Epidermal melanocyte (primary cell): ENCODE measurements around the gene HTRA3.

Experiments used
- DNase-seq: peaks from one replicate; pipeline ENCODE4 v3.0.0; 2011; ENCODE audit warnings: low spot score; ENCODE audit not compliant: insufficient read length

HTRA3 gene

GRCh38 chr4:8233672-8234484 is 35.7 kb upstream of the HTRA3 start:
- no peak for DNase-seq

GRCh38 chr4:8234715-8235114 is 34.8 kb upstream of the HTRA3 start:
- DNase-seq = no peak

GRCh38 chr4:8235224-8235623 is 34.3 kb upstream of the HTRA3 start:
- DNase-seq = no peak

GRCh38 chr4:8235686-8236085 is 33.9 kb upstream of the HTRA3 start:
- DNase-seq = no peak

GRCh38 chr4:8236106-8236919 is 33.2 kb upstream of the HTRA3 start:
- no peak for DNase-seq

GRCh38 chr4:8236920-8237195 is 32.7 kb upstream of the HTRA3 start:
- DNase-seq = no peak

GRCh38 chr4:8237256-8237989 is 32.1 kb upstream of the HTRA3 start:
- no peak for DNase-seq

GRCh38 chr4:8238036-8238511 is 31.5 kb upstream of the HTRA3 start:
- DNase-seq = no peak

- DNase-seq = no peak
These were observed 31.0 kb upstream of the HTRA3 start for GRCh38 chr4:8238515-8239053.

- DNase-seq = no peak
These were observed 30.3 kb upstream of the HTRA3 start for GRCh38 chr4:8239226-8239625.

GRCh38 chr4:8239661-8240060 is 29.9 kb upstream of the HTRA3 start:
- DNase-seq = no peak

- DNase-seq = no peak
These were observed 29.1 kb upstream of the HTRA3 start for GRCh38 chr4:8240211-8241041.

- no peak for DNase-seq
These were observed 28.3 kb upstream of the HTRA3 start for GRCh38 chr4:8241211-8241779.

GRCh38 chr4:8241895-8242696 is 27.5 kb upstream of the HTRA3 start:
- peak; percentile 99 for DNase-seq

- no peak for DNase-seq
These were observed 26.6 kb upstream of the HTRA3 start for GRCh38 chr4:8242782-8243560.

GRCh38 chr4:8244001-8244757 is 25.4 kb upstream of the HTRA3 start:
- no peak for DNase-seq

GRCh38 chr4:8244931-8245460 is 24.6 kb upstream of the HTRA3 start:
- DNase-seq = no peak
